Peyer's patch (tissue), 4 donors: ENCODE measurements around the gene IGF2R.

ENCODE experiments used
- POLR2A ChIP-seq, 2 donors: fragments of 450-650 bp; IDR thresholded peaks; one replicate each; pipeline ENCODE4 v1.5.1; 2017; ENCODE audit warnings: antibody characterized with exemption in 2 of 2, mild to moderate bottlenecking in 2 of 2, moderate library complexity in 2 of 2
- TF ChIP-seq, protein P1 (sequence below), 6 experiments: fragments of 450-650 bp in 4 of 6; fragments of 200-600 bp in 2 of 6; sonication (generic) in 1 of 6; IDR thresholded peaks; one replicate each; pipeline ENCODE4 v1.5.1; 2017 to 2019; ENCODE audit warnings: antibody characterized with exemption in 6 of 6, mild to moderate bottlenecking in 3 of 6, moderate library complexity in 1 of 6

GRCh38 chr6:160067564-160067963 lies 98.7 kb downstream of the IGF2R start:
- TF ChIP-seq, protein P1, sequence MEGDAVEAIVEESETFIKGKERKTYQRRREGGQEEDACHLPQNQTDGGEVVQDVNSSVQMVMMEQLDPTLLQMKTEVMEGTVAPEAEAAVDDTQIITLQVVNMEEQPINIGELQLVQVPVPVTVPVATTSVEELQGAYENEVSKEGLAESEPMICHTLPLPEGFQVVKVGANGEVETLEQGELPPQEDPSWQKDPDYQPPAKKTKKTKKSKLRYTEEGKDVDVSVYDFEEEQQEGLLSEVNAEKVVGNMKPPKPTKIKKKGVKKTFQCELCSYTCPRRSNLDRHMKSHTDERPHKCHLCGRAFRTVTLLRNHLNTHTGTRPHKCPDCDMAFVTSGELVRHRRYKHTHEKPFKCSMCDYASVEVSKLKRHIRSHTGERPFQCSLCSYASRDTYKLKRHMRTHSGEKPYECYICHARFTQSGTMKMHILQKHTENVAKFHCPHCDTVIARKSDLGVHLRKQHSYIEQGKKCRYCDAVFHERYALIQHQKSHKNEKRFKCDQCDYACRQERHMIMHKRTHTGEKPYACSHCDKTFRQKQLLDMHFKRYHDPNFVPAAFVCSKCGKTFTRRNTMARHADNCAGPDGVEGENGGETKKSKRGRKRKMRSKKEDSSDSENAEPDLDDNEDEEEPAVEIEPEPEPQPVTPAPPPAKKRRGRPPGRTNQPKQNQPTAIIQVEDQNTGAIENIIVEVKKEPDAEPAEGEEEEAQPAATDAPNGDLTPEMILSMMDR (IDR thresholded peaks at IDR 0.05) = no peak
- no peak for TF ChIP-seq POLR2A (IDR thresholded peaks at IDR 0.05)
